Measurements from ENCODE around the gene TFR2.

Gene TFR2

GRCh38 chr7:100684534-100685042, 43.2 kb upstream of the TFR2 start:
- peaks cover 2% of the 10 kb centered on the region for H3K4me1 ChIP-seq (ENCODE audit: insufficient read depth, low read length, poor library complexity, severe bottlenecking)
- H4K20me1 ChIP-seq (ENCODE audit: insufficient read depth, low read length, poor library complexity, severe bottlenecking) = peaks cover 35% of the 10 kb centered on the region
- no peaks in the 10 kb centered on the region for H3K9me3 ChIP-seq (ENCODE audit: insufficient read depth, low read depth, low read length)
- no peak for TF ChIP-seq CTCF (conservative IDR thresholded peaks at IDR 0.05; ENCODE audit: low read length)
- no peak for TF ChIP-seq EZH2phosphoT487 (IDR thresholded peaks at IDR 0.05; ENCODE audit: borderline replicate concordance)
- H3K79me2 ChIP-seq (ENCODE audit: insufficient read depth, low read length) = peaks cover 20% of the 10 kb centered on the region
- H3K27me3 ChIP-seq (ENCODE audit: insufficient read depth, low read length, poor library complexity, severe bottlenecking) = no peaks in the 10 kb centered on the region
- peaks cover 83% of the 10 kb centered on the region; the same call in 1 of the 2 replicates for H3K36me3 ChIP-seq (ENCODE audit: insufficient read depth, low read length)
- H2AFZ ChIP-seq (ENCODE audit: low read length) = no peak overlapping the region
- H3K4me3 ChIP-seq (ENCODE audit: low read length, poor library complexity, severe bottlenecking) = no peak overlapping the region
- H3K9ac ChIP-seq (ENCODE audit: low read depth, low read length, poor library complexity, severe bottlenecking) = no peak overlapping the region
- no peaks in the 10 kb centered on the region; the same call in 1 of the 2 replicates for H3F3A ChIP-seq (ENCODE audit: low read depth)
- no peak overlapping the region for H3K4me2 ChIP-seq (ENCODE audit: low read depth, low read length, poor library complexity, severe bottlenecking)
- H3K9me2 ChIP-seq (replicated peaks; ENCODE audit: low read depth, low read length) = no peaks in the 10 kb centered on the region

GRCh38 chr7:100683659-100684533, 42.5 kb upstream of the TFR2 start:
- H3K36me3 ChIP-seq (ENCODE audit: insufficient read depth, low read length) = peaks cover 90% of the 10 kb centered on the region; the same call in 1 of the 2 replicates
- TF ChIP-seq CTCF (conservative IDR thresholded peaks at IDR 0.05; ENCODE audit: low read length) = no peak
- TF ChIP-seq EZH2phosphoT487 (IDR thresholded peaks at IDR 0.05; ENCODE audit: borderline replicate concordance) = no peak
- H2AFZ ChIP-seq (ENCODE audit: low read length) = no peak overlapping the region
- no peak overlapping the region for H3K4me2 ChIP-seq (ENCODE audit: low read depth, low read length, poor library complexity, severe bottlenecking)
- H3K4me1 ChIP-seq (ENCODE audit: insufficient read depth, low read length, poor library complexity, severe bottlenecking) = no peaks in the 10 kb centered on the region
- H4K20me1 ChIP-seq (ENCODE audit: insufficient read depth, low read length, poor library complexity, severe bottlenecking) = peaks cover 34% of the 10 kb centered on the region
- no peak overlapping the region for H3K4me3 ChIP-seq (ENCODE audit: low read length, poor library complexity, severe bottlenecking)
- H3K27me3 ChIP-seq (ENCODE audit: insufficient read depth, low read length, poor library complexity, severe bottlenecking) = no peaks in the 10 kb centered on the region
- H3K9ac ChIP-seq (ENCODE audit: low read depth, low read length, poor library complexity, severe bottlenecking) = no peak overlapping the region
- no peaks in the 10 kb centered on the region for H3K9me2 ChIP-seq (replicated peaks; ENCODE audit: low read depth, low read length)
- H3K79me2 ChIP-seq (ENCODE audit: insufficient read depth, low read length) = peaks cover 13% of the 10 kb centered on the region
- H3K9me3 ChIP-seq (ENCODE audit: insufficient read depth, low read depth, low read length) = no peaks in the 10 kb centered on the region
- no peaks in the 10 kb centered on the region; the same call in 1 of the 2 replicates for H3F3A ChIP-seq (ENCODE audit: low read depth)

- Histone ChIP-seq H3K9me3 (ENCODE audit: insufficient read depth, low read depth, low read length) (no peaks in the 10 kb centered on the region), H2AFZ (ENCODE audit: low read length) (no peak overlapping the region), H3F3A (ENCODE audit: low read depth) (no peaks in the 10 kb centered on the region; the same call in 1 of the 2 replicates), H3K9me2 (replicated peaks; ENCODE audit: low read depth, low read length) (no peaks in the 10 kb centered on the region), H3K4me2 (ENCODE audit: low read depth, low read length, poor library complexity, severe bottlenecking) (no peak overlapping the region), H3K4me1 (ENCODE audit: insufficient read depth, low read length, poor library complexity, severe bottlenecking) (no peaks in the 10 kb centered on the region), H3K9ac (ENCODE audit: low read depth, low read length, poor library complexity, severe bottlenecking) (no peak overlapping the region), H4K20me1 (ENCODE audit: insufficient read depth, low read length, poor library complexity, severe bottlenecking) (peaks cover 34% of the 10 kb centered on the region), H3K36me3 (ENCODE audit: insufficient read depth, low read length) (peaks cover 92% of the 10 kb centered on the region; the same call in 1 of the 2 replicates), H3K4me3 (ENCODE audit: low read length, poor library complexity, severe bottlenecking) (no peak overlapping the region), H3K79me2 (ENCODE audit: insufficient read depth, low read length) (peaks cover 5% of the 10 kb centered on the region; the same call in 1 of the 2 replicates), H3K27me3 (ENCODE audit: insufficient read depth, low read length, poor library complexity, severe bottlenecking) (no peaks in the 10 kb centered on the region)
- TF ChIP-seq CTCF (conservative IDR thresholded peaks at IDR 0.05; ENCODE audit: low read length) = no peak
- TF ChIP-seq EZH2phosphoT487 (IDR thresholded peaks at IDR 0.05; ENCODE audit: borderline replicate concordance) = no peak
Measured at GRCh38 chr7:100682991-100683658, 41.8 kb upstream of the TFR2 start.
